H1 (cell line): ENCODE measurements around the gene HAVCR2. TPM values are rescaled to one million over a fixed set of nuclear protein-coding genes. Genes with fewer than 3 reads are reported as not detected.

Experiments used
- CTCF ChIA-PET: fragments of 300-600 bp; sonication (Branson Sonifier 250); formaldehyde crosslinking; loops from one replicate; lab custom pipeline; 2021; ENCODE audit not compliant: partially characterized antibody; lab: Charles Lee
- POLR2A ChIA-PET: fragments of 300-600 bp; sonication (Branson Sonifier 250); formaldehyde crosslinking; loops from one replicate; lab custom pipeline; 2021; ENCODE audit warnings: inconsistent platforms; ENCODE audit not compliant: partially characterized antibody; lab: Charles Lee
- DNase-seq, 2 experiments: peaks; one replicate each; pipeline versions ENCODE4 v3.0.0 to v3.0.0-alpha.2; 2010 to 2022; ENCODE audit warnings: low spot score in 2 of 2, low read depth in 1 of 2, mixed read lengths in 1 of 2
- FAIRE-seq: peaks from 2 replicates; lab custom pipeline; 2011; peaks lifted over from hg19 to GRCh38; lab: Jason Lieb, UNC
- H2AFZ ChIP-seq: 2 replicates; pipeline ENCODE4 v1.8.1; 2012; ENCODE audit warnings: low read length, inconsistent platforms
- H2AK5ac ChIP-seq: 2 replicates; pipeline ENCODE4 v1.6.1; 2013; ENCODE audit warnings: low read depth, low read length
- H2BK120ac ChIP-seq: replicated peaks from 2 replicates; pipeline ENCODE3; 2013; ENCODE audit warnings: low read depth, low read length, inconsistent platforms
- H2BK12ac ChIP-seq: 2 replicates; pipeline ENCODE4 v1.6.1; 2013; ENCODE audit warnings: low read depth, low read length
- H2BK15ac ChIP-seq: 2 replicates; pipeline ENCODE4 v1.6.1; 2013; ENCODE audit warnings: low read length
- H2BK20ac ChIP-seq: 2 replicates; pipeline ENCODE4 v1.6.1; 2013; ENCODE audit warnings: low read length
- H2BK5ac ChIP-seq: 2 replicates; pipeline ENCODE4 v1.6.1; 2013; ENCODE audit warnings: low read depth, low read length
- H3K14ac ChIP-seq: 2 replicates; pipeline ENCODE4 v1.6.1; 2013; ENCODE audit warnings: inconsistent platforms; ENCODE audit not compliant: insufficient read length
- H3K18ac ChIP-seq: 2 replicates; pipeline ENCODE4 v1.6.1; 2013; ENCODE audit warnings: low read length; ENCODE audit errors: extremely low read depth
- H3K23ac ChIP-seq: 2 replicates; pipeline ENCODE4 v1.6.1; 2013; ENCODE audit warnings: inconsistent platforms; ENCODE audit not compliant: insufficient read length
- H3K23me2 ChIP-seq: 2 replicates; pipeline ENCODE4 v1.6.1; 2013; ENCODE audit warnings: low read depth, low read length
- H3K27ac ChIP-seq: 2 replicates; pipeline ENCODE4 v1.6.1; 2011; ENCODE audit warnings: low read depth, low read length, inconsistent platforms
- H3K27me3 ChIP-seq, 4 experiments: replicated peaks in 1 of 4; 1 replicate in 1 of 4; 2 replicates in 3 of 4; pipeline versions ENCODE4 v1.6.1 to v1.8.1; 2011 to 2013; ENCODE audit warnings: low read length in 3 of 4, mild to moderate bottlenecking in 3 of 4, inconsistent platforms in 2 of 4, mixed read lengths in 2 of 4, moderate library complexity in 1 of 4; ENCODE audit not compliant: control insufficient read depth in 3 of 4, insufficient read depth in 3 of 4; ENCODE audit errors: extremely low read depth in 1 of 4
- H3K36me3 ChIP-seq, 4 experiments: 2 replicates each; pipeline versions ENCODE4 v1.6.1 to v1.8.1; 2011 to 2013; ENCODE audit warnings: mild to moderate bottlenecking in 4 of 4, low read length in 3 of 4, moderate library complexity in 2 of 4, control low read depth in 1 of 4, inconsistent platforms in 1 of 4; ENCODE audit not compliant: insufficient read depth in 4 of 4, control insufficient read depth in 2 of 4
- H3K4ac ChIP-seq: replicated peaks from 2 replicates; pipeline ENCODE3; 2013; ENCODE audit warnings: low read length, low read depth, mixed read lengths, inconsistent platforms; ENCODE audit not compliant: insufficient read length
- H3K4me1 ChIP-seq, 4 experiments: replicated peaks in 1 of 4; 1 replicate in 1 of 4; 2 replicates in 3 of 4; pipeline versions ENCODE4 v1.6.1 to v1.8.1; 2011 to 2013; ENCODE audit warnings: low read length in 3 of 4, inconsistent platforms in 2 of 4, mixed read lengths in 1 of 4; ENCODE audit not compliant: insufficient read depth in 4 of 4, control insufficient read depth in 3 of 4
- H3K4me2 ChIP-seq, 2 experiments: 2 replicates each; pipeline versions ENCODE4 v1.6.1 to v1.8.1; 2011 to 2013; ENCODE audit warnings: low read depth in 2 of 2, low read length in 2 of 2, control low read depth in 1 of 2, inconsistent platforms in 1 of 2, mild to moderate bottlenecking in 1 of 2; ENCODE audit not compliant: insufficient read depth in 1 of 2
- H3K4me3 ChIP-seq, 4 experiments: fragments of 200-600, 300-600 bp in 1 of 4; sonication (generic), shearing (Covaris generic), sonication (Bioruptor Twin) in 1 of 4; 2 replicates each; pipeline versions ENCODE4 v1.5.1 to v1.8.1; 2011 to 2016; ENCODE audit warnings: low read length in 4 of 4, low read depth in 3 of 4, control low read depth in 2 of 4, inconsistent platforms in 2 of 4, mild to moderate bottlenecking in 2 of 4, mixed read lengths in 1 of 4, moderate library complexity in 1 of 4; ENCODE audit not compliant: insufficient read depth in 2 of 4; ENCODE audit errors: extremely low read depth in 1 of 4
- H3K56ac ChIP-seq: replicated peaks from 2 replicates; pipeline ENCODE3; 2013; ENCODE audit warnings: low read depth, mild to moderate bottlenecking, mixed read lengths, low read length, inconsistent platforms; ENCODE audit not compliant: insufficient read length
- H3K79me1 ChIP-seq: 2 replicates; pipeline ENCODE4 v1.6.1; 2013; ENCODE audit warnings: low read depth, low read length, control low read depth
- H3K79me2 ChIP-seq, 2 experiments: 2 replicates each; pipeline versions ENCODE4 v1.6.1 to v1.8.1; 2012 to 2013; ENCODE audit warnings: low read length in 2 of 2, mild to moderate bottlenecking in 2 of 2, inconsistent platforms in 1 of 2; ENCODE audit not compliant: insufficient read depth in 2 of 2, control insufficient read depth in 1 of 2
- H3K9ac ChIP-seq, 4 experiments: replicated peaks in 1 of 4; 1 replicate in 1 of 4; 2 replicates in 3 of 4; pipeline versions ENCODE4 v1.6.1 to v1.8.1; 2011 to 2013; ENCODE audit warnings: low read depth in 3 of 4, low read length in 3 of 4, control low read depth in 2 of 4, mild to moderate bottlenecking in 2 of 4, moderate library complexity in 2 of 4, inconsistent platforms in 1 of 4; ENCODE audit errors: extremely low read depth in 1 of 4
- H3K9me3 ChIP-seq, 2 experiments: 2 replicates each; pipeline versions ENCODE4 v1.6.1 to v1.8.1; 2012 to 2013; ENCODE audit warnings: mild to moderate bottlenecking in 2 of 2, moderate library complexity in 2 of 2, control low read depth in 1 of 2, inconsistent platforms in 1 of 2, low read depth in 1 of 2, low read length in 1 of 2, mixed read lengths in 1 of 2; ENCODE audit not compliant: insufficient read depth in 2 of 2
- H4K20me1 ChIP-seq, 2 experiments: replicated peaks in 1 of 2; 2 replicates each; pipeline versions ENCODE3 to v1.8.1; 2011 to 2013; ENCODE audit warnings: inconsistent platforms in 2 of 2, low read length in 2 of 2, mild to moderate bottlenecking in 1 of 2; ENCODE audit not compliant: insufficient read depth in 2 of 2, control insufficient read depth in 1 of 2
- H4K5ac ChIP-seq: 2 replicates; pipeline ENCODE4 v1.6.1; 2013; ENCODE audit warnings: low read length, low read depth, mixed read lengths, inconsistent platforms; ENCODE audit not compliant: insufficient read length
- H4K8ac ChIP-seq: 2 replicates; pipeline ENCODE4 v1.8.0; 2013; ENCODE audit warnings: mild to moderate bottlenecking, moderate library complexity, low read length, inconsistent platforms; ENCODE audit not compliant: insufficient read depth; ENCODE audit errors: extremely low read depth
- H4K91ac ChIP-seq: replicated peaks from 2 replicates; pipeline ENCODE3; 2013; ENCODE audit warnings: low read length, mixed read lengths, inconsistent platforms; ENCODE audit not compliant: insufficient read length
- BACH1 ChIP-seq: IDR thresholded peaks from 2 replicates; pipeline ENCODE4 v1.6.1; 2012; ENCODE audit warnings: low read length, improper control_type of control experiment
- BRCA1 ChIP-seq: IDR thresholded peaks from 2 replicates; pipeline ENCODE4 v1.6.1; 2012; ENCODE audit warnings: low read depth, low read length, improper control_type of control experiment
- EP300 ChIP-seq, 2 experiments: IDR thresholded peaks; 1 replicate in 1 of 2; 2 replicates in 1 of 2; pipeline ENCODE4 v1.6.1; 2011 to 2012; ENCODE audit warnings: low read depth in 2 of 2, low read length in 2 of 2, mild to moderate bottlenecking in 2 of 2, borderline replicate concordance in 1 of 2, inconsistent platforms in 1 of 2, moderate library complexity in 1 of 2
- GABPA ChIP-seq: IDR thresholded peaks from 2 replicates; pipeline ENCODE4 v1.6.1; 2011; ENCODE audit warnings: mild to moderate bottlenecking, low read length, moderate library complexity, borderline replicate concordance; ENCODE audit not compliant: insufficient read depth
- HDAC6 ChIP-seq: IDR thresholded peaks from one replicate; pipeline ENCODE4 v1.7.1; 2012; ENCODE audit warnings: low read depth, mild to moderate bottlenecking, inconsistent platforms, low read length, moderate library complexity
- KDM4A ChIP-seq: IDR thresholded peaks from one replicate; pipeline ENCODE4 v1.7.1; 2012; ENCODE audit warnings: low read depth, mild to moderate bottlenecking, moderate library complexity, low read length, inconsistent platforms; ENCODE audit not compliant: severe bottlenecking
- KDM5A ChIP-seq: fragments of 200-600 bp; IDR thresholded peaks from 2 replicates; pipeline ENCODE4 v1.7.1; 2012; ENCODE audit warnings: mild to moderate bottlenecking, low read length, inconsistent platforms, mixed read lengths
- NRF1 ChIP-seq: IDR thresholded peaks from 2 replicates; pipeline ENCODE4 v1.6.1; 2011; ENCODE audit warnings: mild to moderate bottlenecking, low read depth, low read length, improper control_type of control experiment
- RAD21 ChIP-seq, 2 experiments: IDR thresholded peaks in 1 of 2; conservative IDR thresholded peaks in 1 of 2; 2 replicates each; pipeline ENCODE4 v1.6.1; 2011; ENCODE audit warnings: low read depth in 2 of 2, low read length in 2 of 2, improper control_type of control experiment in 1 of 2, inconsistent platforms in 1 of 2, mild to moderate bottlenecking in 1 of 2, moderate library complexity in 1 of 2
- TBP ChIP-seq: IDR thresholded peaks from 2 replicates; pipeline ENCODE4 v1.6.1; 2011; ENCODE audit warnings: low read depth, low read length, improper control_type of control experiment
- YY1 ChIP-seq: IDR thresholded peaks from 2 replicates; pipeline ENCODE4 v1.6.1; 2011; ENCODE audit warnings: low read depth, mild to moderate bottlenecking, low read length
- WGBS, 2 experiments: shearing (Covaris generic) in 1 of 2; methylation state at CpG; one replicate each; pipeline versions ENCODE4 v1.1.6 to v1.1.7; 2013 to 2015; ENCODE audit warnings: low lambda C conversion rate in 2 of 2, mixed read lengths in 2 of 2, inconsistent platforms in 1 of 2, low coverage in 1 of 2, missing lambda C conversion rate in 1 of 2; ENCODE audit not compliant: insufficient replicate concordance in 2 of 2, insufficient coverage in 1 of 2, insufficient read length in 1 of 2; ENCODE audit errors: extremely low coverage in 1 of 2, missing lambda C conversion rate in 1 of 2; 5-methylcytosine and 5-hydroxymethylcytosine counted together
- polyA plus RNA-seq, 7 experiments: library from polyadenylated mRNA; depleted of rRNA in 3 of 7; stranded (reverse) in 5 of 7; unstranded in 2 of 7; fragments of >200 nt in 5 of 7; fragments of 200-250 nt in 2 of 7; gene quantifications; 1 replicate in 5 of 7; 2 replicates in 1 of 7; 4 replicates in 1 of 7; pipeline versions ENCODE4 v1.2.1 to v1.2.3, GENCODE V29; 2011 to 2013; ENCODE audit warnings: missing spikeins in 2 of 7, mixed read lengths in 2 of 7
- total RNA-seq: library from RNA; stranded (reverse); fragmentation: NEBNext Ultra II Directional; extraction: Animal tissue kit (Norgen Biotek cat#: 25700); gene quantifications from 2 replicates; pipeline ENCODE4 v1.2.1, GENCODE V29; 2021
- TF ChIP-seq, protein P1 (sequence below): IDR thresholded peaks from 2 replicates; pipeline ENCODE4 v1.6.1; 2012; ENCODE audit warnings: low read length, inconsistent platforms

Gene HAVCR2
- total and polyA plus RNA-seq, 2 of the 8 experiments (the other 6 are each of a cell fraction or from before 2014, with no cell fraction given) = 0.03 TPM; not detected in 1

DNA sequence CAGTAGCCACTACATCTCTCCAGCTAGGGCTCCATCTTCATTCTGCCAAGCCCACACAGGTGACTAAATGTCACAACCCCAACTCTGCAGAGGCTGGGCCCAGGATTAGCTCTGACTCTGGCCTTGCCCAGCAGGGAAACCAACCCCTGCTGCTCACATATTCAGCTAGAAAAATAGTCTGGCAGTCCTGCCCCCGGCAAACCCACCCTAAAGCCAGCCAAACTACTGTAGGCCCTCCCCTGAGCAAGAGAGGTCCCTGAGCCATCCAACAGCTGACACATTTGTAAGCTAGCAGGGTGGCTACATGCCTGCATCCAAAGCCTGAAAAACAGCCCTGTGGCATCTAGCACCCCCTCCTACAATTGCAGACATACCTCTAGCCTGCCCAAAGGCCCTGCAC is 11.3 kb upstream of the HAVCR2 start:
- no peak overlapping the region for H2AK5ac ChIP-seq
- TF ChIP-seq BRCA1 (no peak), EP300 (IDR thresholded peaks at IDR 0.05; ENCODE audit: borderline replicate concordance in 1 of 2, low read depth in 2 of 2, low read length in 2 of 2) (no peak), NRF1 (no peak), BACH1 (no peak), KDM4A (no peak), GABPA (no peak), HDAC6 (no peak), TBP (no peak), YY1 (no peak), RAD21 (IDR thresholded peaks at IDR 0.05 in 1 of 2, conservative IDR thresholded peaks at IDR 0.05 in 1 of 2; ENCODE audit: low read depth in 2 of 2, low read length in 2 of 2) (no peak), KDM5A (no peak)
- TF ChIP-seq, protein P1, sequence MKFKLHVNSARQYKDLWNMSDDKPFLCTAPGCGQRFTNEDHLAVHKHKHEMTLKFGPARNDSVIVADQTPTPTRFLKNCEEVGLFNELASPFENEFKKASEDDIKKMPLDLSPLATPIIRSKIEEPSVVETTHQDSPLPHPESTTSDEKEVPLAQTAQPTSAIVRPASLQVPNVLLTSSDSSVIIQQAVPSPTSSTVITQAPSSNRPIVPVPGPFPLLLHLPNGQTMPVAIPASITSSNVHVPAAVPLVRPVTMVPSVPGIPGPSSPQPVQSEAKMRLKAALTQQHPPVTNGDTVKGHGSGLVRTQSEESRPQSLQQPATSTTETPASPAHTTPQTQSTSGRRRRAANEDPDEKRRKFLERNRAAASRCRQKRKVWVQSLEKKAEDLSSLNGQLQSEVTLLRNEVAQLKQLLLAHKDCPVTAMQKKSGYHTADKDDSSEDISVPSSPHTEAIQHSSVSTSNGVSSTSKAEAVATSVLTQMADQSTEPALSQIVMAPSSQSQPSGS = no peak
- no peak overlapping the region for H4K5ac ChIP-seq
- H2BK12ac ChIP-seq = no peak overlapping the region
- H3K79me2 ChIP-seq = no peaks in the 10 kb centered on the region
- H3K27ac ChIP-seq = no peak overlapping the region
- CTCF ChIA-PET = interaction anchor here (1.1 to 1.8 kb wide), 3 partner anchors 12 to 288 kb away, joined by 3 to 14 read pairs (median 3); no protein-coding TSS in a partner anchor
- no peak overlapping the region for H3K4ac ChIP-seq
- H3K9ac ChIP-seq = no peak overlapping the region
- H3K56ac ChIP-seq = no peak overlapping the region
- H2BK5ac ChIP-seq = no peak overlapping the region
- H2BK120ac ChIP-seq = no peak overlapping the region
- H3K18ac ChIP-seq = no peak overlapping the region
- no peak overlapping the region for H3K14ac ChIP-seq
- POLR2A ChIA-PET = no interaction called here
- no peaks in the 10 kb centered on the region for H3K9me3 ChIP-seq
- WGBS, 2 experiments = 90% methylated on average over 1 of the region's 1 CpG; no CpG with 5 or more reads in 1 of the 2 experiments
- no peak overlapping the region for H3K4me3 ChIP-seq
- no peak overlapping the region for H2BK15ac ChIP-seq
- H2AFZ ChIP-seq = no peak overlapping the region
- H3K27me3 ChIP-seq = no peaks in the 10 kb centered on the region
- FAIRE-seq (no peak), DNase-seq (no peak)
- H3K23me2 ChIP-seq = no peaks in the 10 kb centered on the region
- no peaks in the 10 kb centered on the region; a peak in 1 of 7 replicates for H3K4me1 ChIP-seq
- H4K91ac ChIP-seq = no peak overlapping the region
- no peak overlapping the region for H3K23ac ChIP-seq
- no peaks in the 10 kb centered on the region for H3K79me1 ChIP-seq
- no peak overlapping the region for H3K4me2 ChIP-seq
- H2BK20ac ChIP-seq = no peak overlapping the region
- no peak overlapping the region for H4K8ac ChIP-seq
- H4K20me1 ChIP-seq = no peaks in the 10 kb centered on the region
- H3K36me3 ChIP-seq = no peaks in the 10 kb centered on the region
